Gastrocnemius medialis (tissue), 4 donors: Measurements from ENCODE around the gene B3GAT1.
"Not testable (repeated sequence)": the region's sequence is repeated elsewhere in the genome, so short reads cannot be mapped to it uniquely, and the experiment has no call there.

Source experiments
- CTCF ChIP-seq, 5 experiments: fragments of 450-650 bp in 3 of 5; fragments of 200-600 bp in 2 of 5; sonication (generic) in 2 of 5; IDR thresholded peaks in 4 of 5; conservative IDR thresholded peaks in 1 of 5; 1 replicate in 4 of 5; 2 replicates in 1 of 5; pipeline ENCODE4 v1.5.1; 2016 to 2019; ENCODE audit warnings: antibody characterized with exemption in 5 of 5, mild to moderate bottlenecking in 3 of 5, moderate library complexity in 3 of 5
- POLR2A ChIP-seq, 2 donors: fragments of 450-650 bp; IDR thresholded peaks; one replicate each; pipeline ENCODE4 v1.6.1; 2017; ENCODE audit warnings: antibody characterized with exemption in 2 of 2, mild to moderate bottlenecking in 2 of 2, moderate library complexity in 2 of 2

GRCh38 chr11:134444160-134445108 is 32.4 kb upstream of the B3GAT1 start:
- TF ChIP-seq POLR2A (IDR thresholded peaks at IDR 0.05); CTCF (IDR thresholded peaks at IDR 0.05 in 4 of 5, conservative IDR thresholded peaks at IDR 0.05 in 1 of 5): not testable (repeated sequence)
